ENCODE measurements around the gene CXCL14.
A peak's percentile ranks its signal among the peaks of the same experiment; 100 is the strongest.

CXCL14 gene

DNA sequence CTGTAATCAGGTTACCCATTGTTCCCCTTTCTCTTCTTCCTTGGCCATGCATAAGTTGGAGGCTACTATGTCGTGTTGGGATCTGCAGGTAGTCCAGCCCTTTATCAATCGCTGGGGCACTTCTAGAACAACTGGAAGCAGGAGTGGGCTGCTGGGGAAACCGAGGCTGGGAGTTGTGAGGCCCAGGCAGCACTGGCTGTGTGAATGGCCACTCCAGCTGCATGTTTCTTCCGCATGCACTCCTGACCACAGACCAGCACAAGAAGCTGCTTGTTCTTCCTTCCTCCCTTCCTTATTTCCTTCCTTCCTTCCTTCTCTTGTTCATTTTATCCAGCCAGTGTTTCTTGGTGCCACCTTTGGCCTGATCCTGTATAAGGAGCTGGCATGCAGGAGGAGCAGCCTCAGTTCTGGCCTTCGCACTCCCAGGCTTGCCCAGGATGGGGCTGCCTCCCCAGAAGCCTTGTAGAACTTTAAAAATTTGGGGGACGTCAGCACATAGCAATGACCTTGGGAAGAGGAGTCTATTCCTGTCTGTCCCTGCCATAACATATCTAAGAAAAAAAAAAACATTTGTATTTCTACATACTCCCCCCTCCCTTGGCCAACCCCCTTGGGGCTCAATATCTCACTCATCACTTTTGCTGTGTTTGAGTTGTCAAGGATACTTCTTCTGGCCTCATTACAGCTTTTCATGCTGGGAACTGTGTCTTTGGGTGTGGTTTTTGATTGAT, 20.8 kb upstream of the CXCL14 start:
- intact Hi-C loops (cut with DNase I), result no loop called here
- peak in 3 of 42 donors; percentile 7 to 32 (median 16) for DNase-seq

DNA sequence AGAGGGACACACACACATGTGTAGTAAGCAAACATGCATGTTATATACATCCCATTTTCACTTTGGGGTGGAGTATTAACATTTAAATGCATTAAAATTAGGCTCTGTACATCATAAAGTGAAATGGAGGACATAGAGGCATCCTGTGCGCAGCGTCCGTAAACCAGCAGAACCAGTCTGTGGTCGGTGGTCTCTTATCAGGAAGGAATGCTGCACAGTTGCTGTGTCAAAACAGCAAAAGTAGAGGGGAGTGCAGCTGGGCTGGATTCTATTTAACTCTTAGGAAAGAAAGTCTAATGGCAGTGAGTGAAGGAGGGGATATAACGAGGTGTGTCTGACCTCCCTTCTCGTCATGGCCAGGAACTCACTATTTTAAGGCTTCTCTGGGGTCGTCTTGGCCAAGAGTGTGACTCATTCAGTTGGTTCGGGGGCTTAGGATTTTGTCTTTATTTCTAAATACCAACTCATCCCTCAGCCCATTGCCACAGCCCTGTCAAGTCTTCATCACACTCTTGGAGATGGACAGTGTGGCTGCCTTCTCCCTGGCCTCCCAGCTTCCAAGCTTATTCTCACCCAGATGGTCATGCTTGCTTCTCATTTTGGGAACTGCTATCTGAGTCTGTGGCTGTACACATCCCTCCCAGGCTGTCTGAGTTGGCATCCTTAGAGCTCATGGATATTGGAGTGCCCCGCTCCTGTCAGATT, 20.1 kb upstream of the CXCL14 start:
- intact Hi-C loops (cut with DNase I), result no loop called here
- peak in 3 of 42 donors; percentile 18 to 28 (median 25) for DNase-seq

DNA sequence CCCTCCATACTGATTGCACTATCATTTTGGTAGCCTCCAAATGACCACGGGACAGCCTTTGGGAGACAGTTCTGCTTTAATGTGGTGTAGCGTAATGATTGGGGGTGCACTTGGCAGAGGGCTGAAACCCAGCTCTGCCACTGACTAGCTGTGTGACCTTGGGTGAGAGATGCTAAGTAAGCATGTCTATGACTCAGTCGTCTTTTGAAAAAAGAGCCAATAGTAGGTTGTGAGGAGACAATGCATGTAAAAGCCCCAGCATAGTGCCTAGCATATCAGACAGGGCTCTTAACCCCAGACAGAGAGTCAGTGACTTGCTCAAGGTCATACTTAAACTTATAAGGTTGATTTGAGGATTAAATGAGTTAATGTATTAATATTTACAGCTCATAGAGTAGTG, 18.0 kb upstream of the CXCL14 start:
- peak in 3 of 42 donors; percentile 1 to 20 (median 8) for DNase-seq
- intact Hi-C loops (cut with DNase I), result no loop called here

DNA sequence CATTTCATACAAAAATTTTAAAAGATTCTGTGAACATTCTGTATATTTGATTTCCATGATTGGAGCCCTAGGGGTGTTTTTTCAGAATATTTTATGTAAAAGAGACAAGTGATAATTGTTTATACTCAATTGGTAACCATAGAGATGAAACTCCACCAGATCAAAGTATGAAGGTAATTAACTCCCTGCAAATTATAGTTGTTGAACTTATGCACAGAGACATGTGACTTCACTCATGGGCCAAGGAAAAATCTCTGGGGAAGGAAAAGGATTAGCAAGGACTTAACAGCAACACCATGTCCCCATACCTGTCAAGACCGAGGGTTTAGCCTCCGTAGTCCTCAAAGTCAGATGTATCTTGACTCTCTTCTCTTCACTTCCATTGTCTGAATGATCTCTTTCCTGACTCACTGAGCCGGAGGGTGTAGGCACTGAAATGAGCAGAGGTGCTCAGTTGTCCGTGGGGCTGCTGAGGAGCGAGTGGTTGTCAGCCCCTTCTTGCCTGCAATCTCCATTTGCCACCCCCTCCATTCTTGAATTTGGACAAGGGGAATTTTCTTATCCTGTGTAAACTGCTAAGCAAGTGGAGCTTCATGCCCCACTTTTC, 17.5 kb upstream of the CXCL14 start:
- intact Hi-C loops (cut with DNase I), result no loop called here
- DNase-seq, result peak in 3 of 42 donors; percentile 2 to 14 (median 6)

DNA sequence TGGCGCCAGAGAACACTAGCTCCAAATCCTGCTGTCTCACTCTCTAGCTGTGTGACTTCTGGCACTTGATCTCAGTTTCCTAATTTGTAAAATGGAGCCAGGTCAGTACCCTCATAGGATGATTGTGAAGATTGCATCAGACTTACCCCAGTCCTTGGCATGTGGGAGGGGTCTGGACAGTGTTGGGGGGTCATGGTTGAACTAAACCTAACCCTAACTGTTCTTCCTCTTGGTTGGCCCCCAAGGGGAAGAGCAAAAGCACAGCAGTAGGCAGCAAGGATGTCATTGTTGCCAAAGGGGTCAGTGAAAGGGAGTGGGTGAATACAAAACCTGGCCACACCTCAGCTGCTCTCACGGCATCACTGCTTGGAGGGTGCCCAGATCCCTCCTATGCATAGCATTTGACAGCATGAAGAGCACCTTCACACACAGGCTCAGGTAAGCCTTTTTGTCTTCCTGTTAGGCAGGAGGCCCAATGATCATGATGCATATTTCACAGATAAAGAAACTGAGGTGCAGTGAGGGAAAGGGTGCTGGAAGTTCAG, 15.7 kb upstream of the CXCL14 start:
- intact Hi-C loops (cut with DNase I), result no loop called here
- DNase-seq, result peak in 3 of 42 donors; percentile 4 to 15 (median 5)

DNA sequence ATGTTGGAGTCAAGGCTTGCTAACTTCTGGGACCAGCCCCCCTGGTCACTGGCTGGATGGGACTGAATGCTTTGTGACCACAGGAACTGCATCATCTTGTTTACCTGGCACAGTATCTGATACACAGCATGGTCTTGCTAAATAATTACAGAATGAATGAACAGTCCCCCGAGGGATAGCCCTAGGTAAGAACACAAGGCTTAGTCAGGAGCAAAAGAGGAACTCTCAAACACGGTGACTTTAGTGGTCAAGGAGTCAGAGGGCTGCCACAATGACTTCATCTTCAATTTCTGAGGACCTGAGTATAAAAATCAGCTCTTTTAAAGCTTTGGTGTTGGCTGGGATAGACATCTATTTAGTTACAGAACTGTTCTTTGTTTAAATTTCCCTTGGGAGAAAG, 15.1 kb upstream of the CXCL14 start:
- intact Hi-C loops (cut with DNase I), result no loop called here
- DNase-seq, result peak in 1 of 42 donors; percentile 1

DNA sequence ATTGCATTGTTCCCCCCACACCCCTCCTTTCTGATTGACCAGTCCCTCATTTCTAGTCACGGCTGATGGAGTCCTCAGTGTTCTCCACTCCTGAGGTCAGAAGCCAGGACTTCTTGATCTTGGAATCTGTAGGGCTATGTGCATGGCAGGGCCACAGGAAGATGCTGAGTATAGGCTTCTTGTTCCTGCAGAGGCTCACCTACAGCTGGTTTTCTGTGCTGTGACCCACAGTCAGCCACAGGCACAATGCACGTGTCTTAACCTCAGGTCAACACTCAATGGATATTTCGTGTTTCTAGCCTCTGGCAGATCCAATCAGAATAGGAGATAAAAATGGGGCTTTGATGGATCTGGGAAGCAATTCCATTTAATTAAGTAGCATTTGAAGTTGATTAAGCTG, 14.3 kb upstream of the CXCL14 start:
- DNase-seq, result no peak
- intact Hi-C loops (cut with DNase I), result no loop called here

DNA sequence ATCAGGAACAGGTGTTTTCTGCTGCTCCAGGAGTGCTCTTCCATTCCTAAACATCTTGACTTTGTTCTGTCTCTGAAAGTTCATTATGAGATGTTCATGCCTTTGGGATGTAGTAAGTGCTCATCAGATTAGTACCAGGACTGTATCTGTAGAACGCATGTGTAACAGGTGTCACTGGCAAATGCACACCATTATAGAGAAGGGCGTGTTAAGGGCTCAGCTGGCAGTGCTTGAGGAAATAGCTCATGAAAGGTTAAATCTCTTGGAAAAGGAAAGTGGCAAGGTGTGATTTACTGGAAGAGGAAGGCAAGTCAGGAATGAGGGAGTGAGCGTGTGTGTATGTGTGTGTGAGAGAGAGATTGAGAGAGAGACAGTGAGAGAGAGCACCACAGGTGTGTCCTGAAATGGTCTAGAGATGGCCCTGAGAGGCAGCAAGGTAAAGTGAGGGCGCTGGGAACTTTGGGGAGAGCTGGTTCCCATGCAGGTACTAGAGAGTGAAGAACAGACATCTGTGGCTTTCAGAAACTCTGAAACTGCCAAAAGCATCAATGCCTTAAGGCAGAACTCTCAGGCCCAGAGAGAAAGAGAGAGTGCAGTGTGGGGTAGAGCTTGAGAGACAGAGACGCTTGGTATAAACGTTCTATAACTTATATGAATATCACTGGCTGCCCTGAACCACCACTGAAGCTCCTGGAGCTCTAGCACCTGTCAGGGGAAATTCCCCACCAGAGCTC, 13.7 kb upstream of the CXCL14 start:
- peak in 1 of 42 donors; percentile 9 for DNase-seq
- intact Hi-C loops (cut with DNase I), result no loop called here

DNA sequence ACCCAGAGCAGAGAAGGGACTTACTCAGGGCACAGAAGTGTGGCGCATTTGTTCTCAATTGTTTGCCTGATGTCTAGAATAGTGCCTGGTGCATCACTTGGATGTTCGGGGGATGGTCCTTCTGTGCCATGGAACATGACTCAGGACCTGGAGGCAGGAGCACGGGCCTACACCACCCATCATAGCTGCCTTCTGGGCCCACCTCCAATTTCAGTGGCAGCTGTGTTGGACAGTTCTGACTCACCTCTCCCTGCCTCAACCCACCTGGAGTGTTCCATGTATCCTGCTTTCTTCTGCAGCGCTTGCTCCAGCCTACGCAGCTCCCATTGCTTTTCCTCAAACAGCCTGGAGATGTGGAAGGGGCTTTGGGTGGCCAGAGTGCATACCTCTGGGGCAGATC, 12.5 kb upstream of the CXCL14 start:
- intact Hi-C loops (cut with DNase I), result no loop called here
- no peak for DNase-seq

DNA sequence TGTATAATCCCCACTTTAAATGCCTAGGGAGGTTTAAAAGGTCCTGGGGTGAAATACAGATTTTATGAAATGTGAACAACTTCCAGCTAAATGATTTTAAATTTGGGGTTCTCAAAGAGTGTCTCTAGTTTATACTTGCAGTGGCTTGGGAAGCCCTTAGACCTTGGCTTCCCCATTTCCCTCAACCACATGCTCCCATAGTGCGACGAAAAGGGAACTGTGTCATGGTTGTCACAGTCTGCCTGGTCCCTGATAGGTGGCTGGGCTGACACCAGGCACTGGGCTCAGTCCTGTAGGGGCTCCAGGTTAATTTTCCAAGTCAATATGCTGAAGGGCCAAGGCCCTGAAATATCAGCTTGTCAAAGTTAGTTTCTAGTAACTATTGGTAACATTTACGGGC, 10.4 kb upstream of the CXCL14 start:
- intact Hi-C loops (cut with DNase I), result no loop called here

DNA sequence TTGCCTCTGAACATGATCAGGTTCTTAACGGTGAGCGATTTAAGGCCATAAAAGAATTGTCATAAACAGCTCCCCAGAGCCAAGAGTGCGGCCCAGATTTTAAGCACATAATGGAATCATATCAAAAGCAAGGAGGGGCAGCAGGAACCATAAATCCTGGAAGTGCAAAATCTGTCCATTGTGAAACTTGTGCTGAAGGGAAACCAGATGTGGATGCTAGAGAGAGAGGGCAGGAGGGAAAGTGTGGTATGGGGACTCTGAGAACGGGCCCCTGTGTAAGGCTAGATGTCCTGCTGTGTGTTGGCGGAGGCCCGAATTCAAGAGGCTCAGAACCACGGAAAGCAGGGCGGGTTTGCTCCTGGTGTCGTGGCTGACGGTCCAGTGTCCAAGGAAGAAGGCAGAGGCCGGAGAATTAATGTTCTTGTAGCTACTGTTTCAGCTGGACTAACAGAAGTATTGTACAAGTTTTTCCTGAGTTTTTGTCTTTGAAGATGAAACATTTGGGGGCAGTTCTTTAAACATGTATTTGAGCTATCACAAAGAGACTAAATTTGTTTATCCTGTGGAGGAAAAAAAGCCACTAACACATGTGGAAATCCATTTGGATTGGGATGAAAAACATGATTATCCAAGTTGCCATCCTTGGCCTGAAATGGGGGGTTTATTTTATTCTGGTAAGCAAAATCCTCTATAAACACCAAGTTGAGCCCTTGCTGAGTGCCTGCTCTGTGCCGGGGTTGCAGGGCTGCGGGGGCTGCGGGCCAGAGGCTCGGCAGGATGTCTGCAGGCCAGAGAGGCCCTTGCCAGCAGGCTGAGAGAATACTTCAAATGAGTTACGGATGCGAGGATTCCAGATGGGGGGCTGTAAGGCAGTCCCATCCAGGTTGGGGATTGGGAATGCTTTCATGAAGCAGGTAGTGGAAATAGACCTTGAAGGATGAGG, 9.2 kb upstream of the CXCL14 start:
- intact Hi-C loops (cut with DNase I), result no loop called here
- DNase-seq, result no peak

More for the DNA sequence above, 10.4 kb upstream of the CXCL14 start:
- no peak for DNase-seq

DNA sequence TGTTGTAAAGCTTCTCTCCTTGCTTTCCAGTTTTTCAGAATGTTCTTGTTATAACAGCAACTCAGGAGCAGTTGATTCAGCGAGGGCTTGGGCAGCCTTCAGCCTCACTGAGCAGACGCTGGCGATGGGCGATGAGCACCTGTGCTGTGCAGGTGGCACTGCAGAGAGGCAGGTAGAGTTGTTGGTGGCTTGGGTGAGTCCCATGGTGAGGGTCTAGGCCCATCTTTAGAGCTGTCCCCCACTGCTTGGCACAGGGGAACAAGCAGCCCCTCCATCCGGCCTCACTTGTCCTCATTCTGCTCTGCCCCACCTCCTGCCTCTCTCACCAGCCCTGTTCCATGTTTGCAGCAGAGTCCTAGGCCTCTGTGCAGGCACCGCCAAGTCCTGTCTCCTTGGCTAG, 6.1 kb upstream of the CXCL14 start:
- intact Hi-C loops (cut with DNase I), result no loop called here
- DNase-seq, result no peak

DNA sequence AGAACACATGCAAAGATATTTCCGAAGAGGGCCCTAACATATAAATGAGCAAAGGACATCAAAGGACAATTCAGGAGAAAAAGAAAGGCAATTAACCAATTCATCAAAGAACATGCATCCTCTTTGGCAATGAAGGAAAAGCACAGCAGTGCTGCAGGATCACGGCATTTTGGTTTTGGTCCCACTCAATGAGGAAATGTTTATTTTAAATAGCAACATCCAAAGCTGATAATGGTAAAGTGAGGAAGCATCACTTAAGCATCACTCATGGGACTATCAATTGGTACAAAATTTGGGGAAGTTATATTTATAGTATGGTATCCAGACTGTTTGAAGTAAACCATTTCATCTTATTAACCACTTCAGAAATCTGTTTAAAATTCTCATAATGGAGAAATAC, 5.5 kb upstream of the CXCL14 start:
- intact Hi-C loops (cut with DNase I), result no loop called here
- no peak for DNase-seq

DNA sequence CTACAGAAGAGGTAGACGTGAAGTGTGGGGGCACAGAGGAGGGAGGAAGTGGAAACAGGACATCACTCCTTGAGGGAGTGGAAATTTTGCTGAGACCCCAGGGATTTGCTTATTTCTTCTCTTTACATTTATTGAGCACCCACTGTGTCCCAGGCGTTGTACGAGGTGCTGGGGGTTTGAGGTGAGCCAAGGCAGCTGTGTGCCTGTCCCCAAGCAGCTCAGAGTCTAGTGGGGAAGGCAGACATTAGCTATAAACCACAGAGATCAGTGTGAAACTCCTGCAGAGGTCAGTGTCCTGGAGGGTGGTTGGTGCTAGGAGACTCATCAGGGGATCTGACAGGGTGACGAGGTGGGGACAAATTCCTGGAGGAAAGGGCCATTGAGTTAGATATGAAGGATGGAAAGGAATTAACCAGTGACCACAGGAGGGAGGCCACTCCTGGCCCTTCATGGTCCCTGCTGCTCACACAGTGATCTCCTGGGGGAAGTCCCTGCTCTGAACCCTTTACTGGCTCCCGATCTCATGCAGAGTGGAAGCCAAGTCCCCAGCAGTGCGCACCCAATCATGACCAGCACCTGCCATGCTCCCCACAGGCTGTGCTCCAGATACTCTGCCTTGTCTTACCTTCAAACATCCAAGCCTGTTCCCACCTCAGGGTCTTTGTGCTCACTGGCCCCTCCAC, 3.4 kb upstream of the CXCL14 start:
- no peak for DNase-seq
- intact Hi-C loops (cut with DNase I), result no loop called here

DNA sequence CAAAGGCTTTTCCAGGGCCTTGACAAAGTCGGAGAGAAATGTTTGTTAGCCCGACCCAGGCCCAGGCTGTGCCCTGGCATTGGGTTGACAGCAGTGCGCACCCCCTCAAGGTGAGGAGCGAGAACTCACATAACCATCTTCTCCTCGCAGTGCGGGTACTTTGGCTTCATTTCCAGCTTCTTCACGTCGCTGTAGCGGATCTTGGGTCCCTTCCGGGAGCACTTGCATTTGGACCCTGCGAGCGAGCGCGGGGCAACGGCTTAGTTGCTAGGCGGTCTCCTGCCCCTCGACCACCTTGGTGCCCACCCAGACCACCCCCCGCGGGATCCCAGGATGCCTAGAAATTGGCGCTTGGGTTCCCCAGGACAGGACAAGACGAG, 496 bp downstream of the CXCL14 start:
- DNase-seq, result no peak
- intact Hi-C loops (cut with DNase I), result no loop called here

DNA sequence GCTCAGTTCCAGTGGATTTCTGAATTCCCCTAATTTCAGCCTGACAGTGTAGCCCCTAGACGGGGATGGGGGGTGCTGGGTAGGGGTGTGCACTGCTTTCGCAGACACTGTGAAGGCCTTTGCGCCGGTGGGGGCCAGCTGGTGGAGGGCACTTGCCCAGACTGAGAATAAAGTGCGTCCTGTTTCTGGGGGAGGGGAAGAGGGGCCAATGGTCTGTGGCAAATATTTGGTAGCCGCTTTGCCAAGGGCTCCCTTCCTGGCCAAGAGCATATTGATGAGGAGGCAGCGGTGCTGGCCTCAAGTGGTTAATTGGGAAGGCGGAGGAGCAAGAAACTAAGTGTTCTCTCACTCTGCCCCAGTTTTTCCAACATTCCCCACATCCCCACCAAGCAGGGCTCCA, 1.4 kb downstream of the CXCL14 start:
- intact Hi-C loops (cut with DNase I), result no loop called here
- peak in 4 of 42 donors; percentile 24 to 51 (median 34) for DNase-seq

DNA sequence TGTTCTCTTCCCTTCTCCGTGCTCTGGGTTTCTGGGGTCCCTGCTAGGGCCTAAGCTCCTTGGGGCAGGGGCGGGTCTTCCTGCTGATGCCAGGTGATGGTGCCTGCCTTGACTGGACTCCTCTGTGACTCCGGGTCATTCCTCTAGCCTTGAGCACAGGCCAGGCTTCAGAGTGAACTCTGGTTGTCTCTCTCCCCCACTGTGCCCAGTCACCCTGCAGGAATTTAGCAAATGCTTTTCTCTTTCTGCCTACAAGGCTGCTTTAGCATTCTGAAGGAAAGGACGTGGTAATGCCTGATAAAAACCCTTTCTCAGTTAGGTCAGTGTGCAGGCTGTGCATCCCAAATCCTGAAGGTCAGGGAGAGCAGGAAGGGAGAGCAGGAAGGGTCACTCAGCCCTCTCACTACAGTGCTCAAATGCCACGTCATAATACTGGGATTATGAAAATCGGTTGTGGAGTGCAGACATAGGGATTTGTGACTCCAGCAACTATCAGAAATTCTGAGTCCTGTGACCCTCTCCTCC, 2.7 kb downstream of the CXCL14 start:
- no peak for DNase-seq
- intact Hi-C loops (cut with DNase I), result no loop called here

DNA sequence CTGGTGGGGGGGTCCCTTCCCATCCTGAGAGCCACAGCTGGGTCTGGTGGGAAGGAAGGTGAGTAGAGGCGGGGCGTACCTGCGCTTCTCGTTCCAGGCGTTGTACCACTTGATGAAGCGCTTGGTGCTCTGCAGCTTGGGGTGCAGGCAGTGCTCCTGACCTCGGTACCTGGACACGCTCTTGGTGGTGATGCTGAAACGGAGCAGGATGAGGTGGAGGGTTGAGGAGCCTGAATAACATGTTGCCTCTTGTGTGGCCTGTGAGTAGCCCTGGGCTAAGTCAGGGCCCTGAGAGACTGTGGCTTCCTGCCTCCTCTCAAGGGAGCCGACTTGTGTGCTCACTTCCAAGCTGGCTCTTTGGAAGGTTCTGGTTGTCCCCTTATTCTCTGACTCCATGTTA, 4.3 kb downstream of the CXCL14 start:
- intact Hi-C loops (cut with DNase I), result no loop called here
- DNase-seq, result no peak

Measured in head of caudate nucleus (tissue), 42 donors.